Gastrocnemius medialis (tissue), 4 donors: ENCODE results near the gene GNAQ.

Source experiments
- CTCF ChIP-seq, 5 experiments: fragments of 450-650 bp in 3 of 5; fragments of 200-600 bp in 2 of 5; sonication (generic) in 2 of 5; IDR thresholded peaks in 4 of 5; conservative IDR thresholded peaks in 1 of 5; 1 replicate in 4 of 5; 2 replicates in 1 of 5; pipeline ENCODE4 v1.5.1; 2016 to 2019; ENCODE audit warnings: antibody characterized with exemption in 5 of 5, mild to moderate bottlenecking in 3 of 5, moderate library complexity in 3 of 5
- POLR2A ChIP-seq, 2 donors: fragments of 450-650 bp; IDR thresholded peaks; one replicate each; pipeline ENCODE4 v1.6.1; 2017; ENCODE audit warnings: antibody characterized with exemption in 2 of 2, mild to moderate bottlenecking in 2 of 2, moderate library complexity in 2 of 2

GRCh38 chr9:77876590-77876989, 155.0 kb downstream of the GNAQ start:
- no peak for TF ChIP-seq POLR2A (IDR thresholded peaks at IDR 0.05)
- no peak for TF ChIP-seq CTCF (IDR thresholded peaks at IDR 0.05 in 4 of 5, conservative IDR thresholded peaks at IDR 0.05 in 1 of 5)
